Lower leg skin (tissue), 4 donors: ENCODE measurements around the gene PIK3IP1. TPM values are rescaled to one million over a fixed set of nuclear protein-coding genes. Genes with fewer than 3 reads are reported as not detected.

Experiments used
- DNase-seq, 2 donors: peaks; one replicate each; pipeline ENCODE4 v3.0.0-alpha.2; 2019; ENCODE audit warnings: low spot score in 2 of 2
- H3K4me3 ChIP-seq: fragments of 200-600 bp; sonication (generic); 2 replicates; pipeline ENCODE4 v1.5.1; 2017; ENCODE audit warnings: mild to moderate bottlenecking, low read depth; ENCODE audit not compliant: poor library complexity, severe bottlenecking
- POLR2A ChIP-seq, 2 donors: fragments of 450-650 bp; IDR thresholded peaks; one replicate each; pipeline ENCODE4 v1.6.1; 2016 to 2017; ENCODE audit warnings: antibody characterized with exemption in 2 of 2, mild to moderate bottlenecking in 1 of 2, moderate library complexity in 1 of 2
- WGBS, 2 donors: methylation state at CpG; one replicate each; pipeline ENCODE4 v1.1.5; 2018; 5-methylcytosine and 5-hydroxymethylcytosine counted together
- intact Hi-C: fragments of 100-400 bp; cut with DNase I; formaldehyde crosslinking; loops from one replicate; pipeline ENCODE4 v1.15.0; 2023; ENCODE audit warnings: low total_unique reads
- total RNA-seq, 4 donors: library from RNA; depleted of rRNA; stranded (reverse); fragments of >200 nt; gene quantifications; one replicate each; pipeline ENCODE4 v1.1.0, GENCODE V29; 2016
- TF ChIP-seq, protein P1 (sequence below), 3 donors: fragments of 450-650 bp; IDR thresholded peaks; one replicate each; pipeline ENCODE4 v1.5.1; 2016; ENCODE audit warnings: antibody characterized with exemption in 3 of 3, mild to moderate bottlenecking in 3 of 3, moderate library complexity in 2 of 3

PIK3IP1 gene
- total RNA-seq, 4 donors from 2014 or later, result 84.8 to 162 (median 120) TPM

DNA sequence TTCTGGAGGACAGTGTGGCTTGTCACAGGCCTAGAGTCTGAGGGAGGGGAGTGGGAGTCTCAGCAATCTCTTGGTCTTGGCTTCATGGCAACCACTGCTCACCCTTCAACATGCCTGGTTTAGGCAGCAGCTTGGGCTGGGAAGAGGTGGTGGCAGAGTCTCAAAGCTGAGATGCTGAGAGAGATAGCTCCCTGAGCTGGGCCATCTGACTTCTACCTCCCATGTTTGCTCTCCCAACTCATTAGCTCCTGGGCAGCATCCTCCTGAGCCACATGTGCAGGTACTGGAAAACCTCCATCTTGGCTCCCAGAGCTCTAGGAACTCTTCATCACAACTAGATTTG lies 13.0 kb downstream of the PIK3IP1 start:
- intact Hi-C loops, result no loop called here

DNA sequence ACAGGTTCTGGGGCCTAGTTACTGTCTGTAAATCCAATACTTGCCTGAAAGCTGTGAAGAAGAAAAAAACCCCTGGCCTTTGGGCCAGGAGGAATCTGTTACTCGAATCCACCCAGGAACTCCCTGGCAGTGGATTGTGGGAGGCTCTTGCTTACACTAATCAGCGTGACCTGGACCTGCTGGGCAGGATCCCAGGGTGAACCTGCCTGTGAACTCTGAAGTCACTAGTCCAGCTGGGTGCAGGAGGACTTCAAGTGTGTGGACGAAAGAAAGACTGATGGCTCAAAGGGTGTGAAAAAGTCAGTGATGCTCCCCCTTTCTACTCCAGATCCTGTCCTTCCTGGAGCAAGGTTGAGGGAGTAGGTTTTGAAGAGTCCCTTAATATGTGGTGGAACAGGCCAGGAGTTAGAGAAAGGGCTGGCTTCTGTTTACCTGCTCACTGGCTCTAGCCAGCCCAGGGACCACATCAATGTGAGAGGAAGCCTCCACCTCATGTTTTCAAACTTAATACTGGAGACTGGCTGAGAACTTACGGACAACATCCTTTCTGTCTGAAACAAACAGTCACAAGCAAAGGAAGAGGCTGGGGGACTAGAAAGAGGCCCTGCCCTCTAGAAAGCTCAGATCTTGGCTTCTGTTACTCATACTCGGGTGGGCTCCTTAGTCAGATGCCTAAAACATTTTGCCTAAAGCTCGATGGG lies 13.5 kb downstream of the PIK3IP1 start:
- intact Hi-C loops, result no loop called here
- WGBS, 2 donors, result 58 to 60% methylated on average over 6 of the region's 6 CpGs
- no peak for DNase-seq
- no peak overlapping the region for H3K4me3 ChIP-seq
- no peak for TF ChIP-seq POLR2A (IDR thresholded peaks at IDR 0.05)
- TF ChIP-seq, protein P1, sequence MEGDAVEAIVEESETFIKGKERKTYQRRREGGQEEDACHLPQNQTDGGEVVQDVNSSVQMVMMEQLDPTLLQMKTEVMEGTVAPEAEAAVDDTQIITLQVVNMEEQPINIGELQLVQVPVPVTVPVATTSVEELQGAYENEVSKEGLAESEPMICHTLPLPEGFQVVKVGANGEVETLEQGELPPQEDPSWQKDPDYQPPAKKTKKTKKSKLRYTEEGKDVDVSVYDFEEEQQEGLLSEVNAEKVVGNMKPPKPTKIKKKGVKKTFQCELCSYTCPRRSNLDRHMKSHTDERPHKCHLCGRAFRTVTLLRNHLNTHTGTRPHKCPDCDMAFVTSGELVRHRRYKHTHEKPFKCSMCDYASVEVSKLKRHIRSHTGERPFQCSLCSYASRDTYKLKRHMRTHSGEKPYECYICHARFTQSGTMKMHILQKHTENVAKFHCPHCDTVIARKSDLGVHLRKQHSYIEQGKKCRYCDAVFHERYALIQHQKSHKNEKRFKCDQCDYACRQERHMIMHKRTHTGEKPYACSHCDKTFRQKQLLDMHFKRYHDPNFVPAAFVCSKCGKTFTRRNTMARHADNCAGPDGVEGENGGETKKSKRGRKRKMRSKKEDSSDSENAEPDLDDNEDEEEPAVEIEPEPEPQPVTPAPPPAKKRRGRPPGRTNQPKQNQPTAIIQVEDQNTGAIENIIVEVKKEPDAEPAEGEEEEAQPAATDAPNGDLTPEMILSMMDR (IDR thresholded peaks at IDR 0.05), result no peak

More for the DNA sequence above, 13.0 kb downstream of the PIK3IP1 start:
- H3K4me3 ChIP-seq, result no peak overlapping the region
- TF ChIP-seq, protein P1 (IDR thresholded peaks at IDR 0.05), result no peak
- TF ChIP-seq POLR2A (IDR thresholded peaks at IDR 0.05), result no peak
- DNase-seq, result peak in 1 of 2 donors; percentile 71

DNA sequence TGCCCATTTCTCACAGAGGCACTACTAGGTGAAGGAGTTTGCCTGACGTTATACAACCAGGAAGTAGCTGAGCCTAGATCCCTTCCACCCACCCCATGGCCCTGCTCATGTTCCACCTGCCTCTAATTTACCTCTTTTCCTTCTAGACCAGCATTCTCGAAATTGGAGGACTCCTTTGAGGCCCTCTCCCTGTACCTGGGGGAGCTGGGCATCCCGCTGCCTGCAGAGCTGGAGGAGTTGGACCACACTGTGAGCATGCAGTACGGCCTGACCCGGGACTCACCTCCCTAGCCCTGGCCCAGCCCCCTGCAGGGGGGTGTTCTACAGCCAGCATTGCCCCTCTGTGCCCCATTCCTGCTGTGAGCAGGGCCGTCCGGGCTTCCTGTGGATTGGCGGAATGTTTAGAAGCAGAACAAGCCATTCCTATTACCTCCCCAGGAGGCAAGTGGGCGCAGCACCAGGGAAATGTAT lies 14.1 kb downstream of the PIK3IP1 start:
- TF ChIP-seq, protein P1 (IDR thresholded peaks at IDR 0.05), result no peak
- no peak for TF ChIP-seq POLR2A (IDR thresholded peaks at IDR 0.05)
- intact Hi-C loops, result no loop called here
- H3K4me3 ChIP-seq, result no peak overlapping the region
- WGBS, 2 donors, result 80 to 84% methylated on average over 7 to 9 of the region's 9 CpGs
- no peak for DNase-seq

DNA sequence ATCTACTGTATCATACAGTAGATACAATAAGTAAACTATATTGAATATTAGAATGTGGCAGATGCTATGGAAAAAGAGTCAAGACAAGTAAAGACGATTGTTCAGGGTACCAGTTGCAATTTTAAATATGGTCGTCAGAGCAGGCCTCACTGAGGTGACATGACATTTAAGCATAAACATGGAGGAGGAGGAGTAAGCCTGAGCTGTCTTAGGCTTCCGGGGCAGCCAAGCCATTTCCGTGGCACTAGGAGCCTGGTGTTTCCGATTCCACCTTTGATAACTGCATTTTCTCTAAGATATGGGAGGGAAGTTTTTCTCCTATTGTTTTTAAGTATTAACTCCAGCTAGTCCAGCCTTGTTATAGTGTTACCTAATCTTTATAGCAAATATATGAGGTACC lies 14.5 kb downstream of the PIK3IP1 start:
- TF ChIP-seq, protein P1 (IDR thresholded peaks at IDR 0.05), result no peak
- no peak for TF ChIP-seq POLR2A (IDR thresholded peaks at IDR 0.05)
- H3K4me3 ChIP-seq, result no peak overlapping the region
- intact Hi-C loops, result no loop called here
- DNase-seq, result no peak
- WGBS, 2 donors, result 85 to 92% methylated on average over 5 of the region's 5 CpGs

DNA sequence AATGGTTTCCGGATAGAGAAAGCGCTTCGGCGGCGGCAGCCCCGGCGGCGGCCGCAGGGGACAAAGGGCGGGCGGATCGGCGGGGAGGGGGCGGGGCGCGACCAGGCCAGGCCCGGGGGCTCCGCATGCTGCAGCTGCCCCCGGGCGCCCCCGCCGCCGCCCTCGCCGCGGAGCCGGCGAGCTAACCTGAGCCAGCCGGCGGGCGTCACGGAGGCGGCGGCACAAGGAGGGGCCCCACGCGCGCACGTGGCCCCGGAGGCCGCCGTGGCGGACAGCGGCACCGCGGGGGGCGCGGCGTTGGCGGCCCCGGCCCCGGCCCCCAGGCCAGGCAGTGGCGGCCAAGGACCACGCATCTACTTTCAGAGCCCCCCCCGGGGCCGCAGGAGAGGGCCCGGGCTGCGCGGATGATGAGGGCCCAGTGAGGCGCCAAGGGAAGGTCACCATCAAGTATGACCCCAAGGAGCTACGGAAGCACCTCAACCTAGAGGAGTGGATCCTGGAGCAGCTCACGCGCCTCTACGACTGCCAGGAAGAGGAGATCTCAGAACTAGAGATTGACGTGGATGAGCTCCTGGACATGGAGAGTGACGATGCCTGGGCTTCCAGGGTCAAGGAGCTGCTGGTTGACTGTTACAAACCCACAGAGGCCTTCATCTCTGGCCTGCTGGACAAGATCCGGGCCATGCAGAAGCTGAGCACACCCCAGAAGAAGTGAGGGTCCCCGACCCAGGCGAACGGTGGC lies 15.7 kb downstream of the PIK3IP1 start:
- TF ChIP-seq, protein P1 (IDR thresholded peaks at IDR 0.05), result no peak
- TF ChIP-seq POLR2A (IDR thresholded peaks at IDR 0.05), result no peak
- H3K4me3 ChIP-seq, result no peak overlapping the region
- WGBS, 2 donors, result 92 to 94% methylated on average over 45 to 69 of the region's 69 CpGs
- intact Hi-C loops, result no loop called here
- DNase-seq, result no peak
